Measurements from ENCODE around the gene AP1M1.

- no peak for TF ChIP-seq CTCF (IDR thresholded peaks at IDR 0.05; ENCODE audit: low read depth, low read length, poor library complexity, severe bottlenecking)
- no peak for TF ChIP-seq EZH2phosphoT487 (IDR thresholded peaks at IDR 0.05; ENCODE audit: borderline replicate concordance, low read length)
These were observed 33.4 kb upstream of the AP1M1 start for GRCh38 chr19:16164222-16164890.
